AG04449 (cell line): ENCODE results near the gene NUP93.
A peak's percentile ranks its signal among the peaks of the same experiment; 100 is the strongest.

Source experiments
- CTCF ChIA-PET: fragments of 350-600 bp; formaldehyde crosslinking; extraction: SDS; loops from one replicate; lab custom pipeline; 2021; ENCODE audit warnings: antibody characterized with exemption; lab: Yijun Ruan, JAX
- POLR2A ChIA-PET: fragments of 400-600, 350-600 bp; formaldehyde crosslinking; extraction: SDS; loops from one replicate; lab custom pipeline; 2020; ENCODE audit warnings: antibody characterized with exemption, inconsistent platforms; lab: Yijun Ruan, JAX
- DNase-seq: peaks from one replicate; pipeline ENCODE4 v3.0.0-alpha.2; 2010; ENCODE audit warnings: low read depth, low spot score
- H3K4me3 ChIP-seq: 2 replicates; pipeline ENCODE4 v1.5.1; 2011; ENCODE audit warnings: low read depth, mild to moderate bottlenecking, control low read depth, low read length
- TF ChIP-seq, protein P1 (sequence below): IDR thresholded peaks from one replicate; pipeline ENCODE4 v1.5.1; 2011; ENCODE audit warnings: mild to moderate bottlenecking, moderate library complexity, low read length, control low read depth, inconsistent platforms; ENCODE audit not compliant: insufficient read depth; ENCODE audit errors: missing control alignments

The NUP93 gene

DNA sequence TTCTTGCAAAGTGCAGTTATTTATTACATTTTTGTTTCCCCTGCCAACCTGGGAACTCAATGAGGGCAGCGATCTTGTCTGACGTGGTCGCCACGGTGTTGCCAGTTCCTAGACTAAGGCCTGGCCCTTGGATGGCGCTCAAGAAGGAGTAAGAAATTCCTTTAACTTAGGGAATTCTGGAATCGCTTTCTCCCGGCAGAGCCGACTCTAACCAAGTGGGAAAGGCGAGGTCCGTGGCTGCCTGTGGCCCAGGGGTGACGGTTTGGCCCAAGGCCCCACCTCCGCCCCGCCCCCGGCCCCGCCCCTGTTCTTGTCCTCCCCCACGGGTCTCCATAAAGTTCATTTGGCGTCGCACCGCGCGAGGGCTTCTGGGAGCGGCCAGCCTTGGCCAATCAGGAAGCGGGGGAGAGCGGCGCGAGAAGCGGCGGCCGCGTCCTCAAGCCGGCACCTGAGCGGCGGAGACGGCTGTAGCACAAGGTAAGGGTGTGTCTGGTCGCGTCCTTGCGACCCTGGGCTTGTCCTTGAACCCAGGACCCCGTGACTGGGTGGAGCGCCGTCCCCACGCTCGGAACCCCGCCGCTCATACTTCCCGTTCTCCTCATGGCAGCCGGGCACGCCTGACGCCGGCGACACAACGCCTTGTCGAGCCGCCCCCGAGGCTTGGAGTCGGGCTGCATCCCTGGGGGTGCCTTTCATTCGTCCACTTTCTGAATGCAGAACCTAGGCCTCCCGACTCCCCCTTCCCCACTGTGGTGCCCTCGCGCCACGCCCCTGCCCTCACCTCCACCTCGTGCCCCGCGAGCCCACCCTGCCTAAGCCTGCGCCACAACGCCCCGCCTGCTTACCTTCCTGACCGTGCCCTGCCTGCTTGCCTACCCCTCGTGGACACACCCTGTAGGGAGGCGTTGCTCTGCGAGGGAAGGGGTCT lies at the start of gene NUP93:
NUP93 (plus strand) TSS at position 395 of the 928 bp plus-strand sequence. CDS start 18,119 bp downstream, outside the sequence.
- CTCF ChIA-PET: interaction anchor here (0.7 to 3.1 kb wide), 6 partner anchors 11 to 124 kb away, joined by 3 to 16 read pairs (median 4); no protein-coding TSS in a partner anchor
- DNase-seq: peak; percentile 37
- POLR2A ChIA-PET: interaction anchor here (0.6 to 0.8 kb wide), 3 partner anchors 10 to 103 kb away, joined by 3 to 5 read pairs (median 4); no protein-coding TSS in a partner anchor
- TF ChIP-seq, protein P1, sequence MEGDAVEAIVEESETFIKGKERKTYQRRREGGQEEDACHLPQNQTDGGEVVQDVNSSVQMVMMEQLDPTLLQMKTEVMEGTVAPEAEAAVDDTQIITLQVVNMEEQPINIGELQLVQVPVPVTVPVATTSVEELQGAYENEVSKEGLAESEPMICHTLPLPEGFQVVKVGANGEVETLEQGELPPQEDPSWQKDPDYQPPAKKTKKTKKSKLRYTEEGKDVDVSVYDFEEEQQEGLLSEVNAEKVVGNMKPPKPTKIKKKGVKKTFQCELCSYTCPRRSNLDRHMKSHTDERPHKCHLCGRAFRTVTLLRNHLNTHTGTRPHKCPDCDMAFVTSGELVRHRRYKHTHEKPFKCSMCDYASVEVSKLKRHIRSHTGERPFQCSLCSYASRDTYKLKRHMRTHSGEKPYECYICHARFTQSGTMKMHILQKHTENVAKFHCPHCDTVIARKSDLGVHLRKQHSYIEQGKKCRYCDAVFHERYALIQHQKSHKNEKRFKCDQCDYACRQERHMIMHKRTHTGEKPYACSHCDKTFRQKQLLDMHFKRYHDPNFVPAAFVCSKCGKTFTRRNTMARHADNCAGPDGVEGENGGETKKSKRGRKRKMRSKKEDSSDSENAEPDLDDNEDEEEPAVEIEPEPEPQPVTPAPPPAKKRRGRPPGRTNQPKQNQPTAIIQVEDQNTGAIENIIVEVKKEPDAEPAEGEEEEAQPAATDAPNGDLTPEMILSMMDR: no peak
- peak within 1 kb of the TSS; percentile 98 for H3K4me3 ChIP-seq

DNA sequence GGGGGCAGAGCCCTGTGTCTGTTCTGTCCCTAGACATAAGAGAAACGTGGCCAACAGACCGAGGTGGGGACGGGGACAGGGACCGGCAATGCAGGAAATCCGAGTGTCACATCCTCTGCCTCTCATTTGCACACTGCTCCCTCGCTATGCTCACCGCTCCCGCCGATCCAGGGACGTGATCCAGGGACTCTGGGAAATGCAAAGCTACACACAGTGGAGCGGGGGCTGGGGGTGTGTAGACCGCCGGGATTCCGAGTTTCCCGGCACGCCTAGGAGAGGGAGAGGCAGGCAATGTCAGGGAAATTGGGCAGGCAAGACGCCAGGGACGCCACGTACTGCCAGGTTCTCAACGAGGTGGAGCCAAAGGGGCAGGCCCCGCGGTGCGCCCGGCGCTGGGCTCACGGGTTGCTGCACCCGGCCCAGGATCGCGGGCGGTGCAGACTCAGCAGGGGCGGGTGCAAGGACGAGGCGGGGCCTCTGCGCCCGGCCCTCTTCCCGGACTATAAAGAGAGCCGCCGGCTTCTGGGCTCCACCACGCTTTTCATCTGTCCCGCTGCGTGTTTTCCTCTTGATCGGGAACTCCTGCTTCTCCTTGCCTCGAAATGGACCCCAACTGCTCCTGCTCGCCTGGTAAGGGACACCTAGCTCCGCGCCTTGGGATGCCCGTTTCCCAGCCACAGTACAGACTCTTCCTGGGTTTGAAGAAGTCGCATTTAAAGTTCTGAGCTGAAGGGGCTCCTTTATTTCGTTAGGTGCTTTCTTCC lies 47.8 kb upstream of the NUP93 start, which contains the start of gene MT1X:
MT1X (plus strand) TSS at position 532 of the 764 bp plus-strand sequence; CDS start at position 603, 71 bp downstream.
- H3K4me3 ChIP-seq: peak within 1 kb of the TSS; percentile 73
- DNase-seq: peak; percentile 10
- TF ChIP-seq, protein P1: no peak
- CTCF ChIA-PET: interaction anchor here (4.2 kb wide), 1 partner anchor 20 kb away, joined by 32 read pairs; no protein-coding TSS in a partner anchor
- POLR2A ChIA-PET: interaction anchor here (0.7 to 4.6 kb wide), 6 partner anchors 12 to 74 kb away, joined by 3 to 25 read pairs (median 4); partner anchors contain the start of genes MT1E and MT2A

DNA sequence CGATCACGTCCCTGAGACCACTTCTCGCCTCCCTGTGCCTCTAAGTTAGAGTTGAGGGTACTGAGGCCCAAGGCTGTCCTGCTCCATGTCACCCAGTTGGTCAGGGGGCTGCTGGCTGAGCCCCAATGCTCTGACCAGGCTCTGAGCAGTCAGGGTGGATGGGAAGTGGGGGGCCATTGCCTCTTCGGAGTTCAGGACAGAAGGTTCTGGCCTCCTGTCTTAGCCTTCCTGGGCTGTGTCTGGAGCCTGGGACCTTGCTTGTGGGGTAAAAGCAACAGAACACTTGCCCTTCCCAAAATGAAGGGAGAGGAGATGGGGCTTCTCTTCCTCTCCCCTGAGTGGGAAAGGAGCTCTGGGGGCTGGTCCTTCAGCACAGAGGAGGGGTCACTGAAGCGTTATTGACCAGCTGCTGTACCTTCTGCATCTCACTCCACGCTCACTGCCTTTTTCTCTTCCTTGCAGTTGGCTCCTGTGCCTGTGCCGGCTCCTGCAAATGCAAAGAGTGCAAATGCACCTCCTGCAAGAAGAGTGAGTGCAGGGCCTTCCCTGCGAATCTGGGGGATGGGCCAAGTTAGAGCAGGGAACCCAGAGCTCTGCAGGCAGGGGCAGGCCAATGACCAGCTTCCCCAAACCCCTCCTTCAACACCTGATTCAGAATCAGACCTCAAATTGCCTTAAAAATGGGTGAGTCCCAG lies 47.1 kb upstream of the NUP93 start:
- DNase-seq: no peak
- TF ChIP-seq, protein P1: no peak
- H3K4me3 ChIP-seq: peak overlapping the region; percentile 73
- ChIA-PET CTCF (interaction anchor here (1.0 to 4.2 kb wide), 3 partner anchors 10 to 19 kb away, joined by 3 to 32 read pairs (median 5); no protein-coding TSS in a partner anchor), POLR2A (interaction anchor here (0.7 to 4.6 kb wide), 7 partner anchors 12 to 74 kb away, joined by 3 to 25 read pairs (median 4); partner anchors contain the start of genes MT1E and MT2A)

DNA sequence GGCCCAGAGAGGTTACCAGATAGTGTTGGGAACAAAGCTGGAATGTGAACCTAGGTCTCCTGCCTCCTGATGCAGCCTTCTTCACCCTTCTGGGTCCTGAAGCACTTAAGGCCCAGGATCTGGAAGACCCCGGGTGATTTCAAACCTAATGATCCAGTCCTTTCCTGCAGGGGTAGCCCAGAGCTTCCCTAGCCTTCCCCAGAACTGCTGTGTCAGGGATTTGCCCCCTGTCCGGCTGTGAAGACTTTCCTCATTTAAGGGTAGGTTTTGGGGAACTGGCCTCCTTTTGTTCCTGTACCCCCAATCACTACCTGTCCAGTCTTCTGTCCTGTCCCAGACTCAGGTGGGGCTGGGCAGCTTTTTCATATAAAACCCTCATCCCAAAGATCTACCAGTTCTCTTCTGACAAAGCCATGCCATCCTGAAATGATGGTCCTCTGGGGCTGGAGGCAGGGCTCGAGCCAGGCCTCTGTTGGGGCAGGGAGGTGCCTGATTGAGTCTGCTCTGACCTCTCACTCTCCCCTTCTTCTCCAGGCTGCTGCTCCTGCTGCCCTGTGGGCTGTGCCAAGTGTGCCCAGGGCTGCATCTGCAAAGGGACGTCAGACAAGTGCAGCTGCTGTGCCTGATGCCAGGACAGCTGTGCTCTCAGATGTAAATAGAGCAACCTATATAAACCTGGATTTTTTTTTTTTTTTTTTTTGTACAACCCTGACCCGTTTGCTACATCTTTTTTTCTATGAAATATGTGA lies 46.3 kb upstream of the NUP93 start:
- TF ChIP-seq, protein P1: no peak
- CTCF ChIA-PET: interaction anchor here (1.0 to 4.2 kb wide), 3 partner anchors 9 to 18 kb away, joined by 3 to 32 read pairs (median 5); no protein-coding TSS in a partner anchor
- DNase-seq: no peak
- H3K4me3 ChIP-seq: peak overlapping the region; percentile 73
- POLR2A ChIA-PET: interaction anchor here (0.9 to 4.6 kb wide), 4 partner anchors 13 to 75 kb away, joined by 3 to 25 read pairs (median 4); partner anchors contain the start of genes MT1E and MT2A
